T-helper 1 cell (primary cell): Measurements from ENCODE around the gene SNX2.
A peak's percentile ranks its signal among the peaks of the same experiment; 100 is the strongest.
"Not testable (repeated sequence)": the region's sequence is repeated elsewhere in the genome, so short reads cannot be mapped to it uniquely, and the experiment has no call there.

Source experiments
- DNase-seq, 5 donors: peaks; one replicate each; pipeline ENCODE4 v3.0.0-alpha.2; 2012 to 2020
- total RNA-seq, 4 donors: gene quantifications; one replicate each; lab custom pipeline; 2026; lab: John Stamatoyannopoulos, UW

Gene SNX2, protein sequence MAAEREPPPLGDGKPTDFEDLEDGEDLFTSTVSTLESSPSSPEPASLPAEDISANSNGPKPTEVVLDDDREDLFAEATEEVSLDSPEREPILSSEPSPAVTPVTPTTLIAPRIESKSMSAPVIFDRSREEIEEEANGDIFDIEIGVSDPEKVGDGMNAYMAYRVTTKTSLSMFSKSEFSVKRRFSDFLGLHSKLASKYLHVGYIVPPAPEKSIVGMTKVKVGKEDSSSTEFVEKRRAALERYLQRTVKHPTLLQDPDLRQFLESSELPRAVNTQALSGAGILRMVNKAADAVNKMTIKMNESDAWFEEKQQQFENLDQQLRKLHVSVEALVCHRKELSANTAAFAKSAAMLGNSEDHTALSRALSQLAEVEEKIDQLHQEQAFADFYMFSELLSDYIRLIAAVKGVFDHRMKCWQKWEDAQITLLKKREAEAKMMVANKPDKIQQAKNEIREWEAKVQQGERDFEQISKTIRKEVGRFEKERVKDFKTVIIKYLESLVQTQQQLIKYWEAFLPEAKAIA
- 44.8 to 59.8 (median 51.3) reads per million in 4 donors for total RNA-seq

DNA sequence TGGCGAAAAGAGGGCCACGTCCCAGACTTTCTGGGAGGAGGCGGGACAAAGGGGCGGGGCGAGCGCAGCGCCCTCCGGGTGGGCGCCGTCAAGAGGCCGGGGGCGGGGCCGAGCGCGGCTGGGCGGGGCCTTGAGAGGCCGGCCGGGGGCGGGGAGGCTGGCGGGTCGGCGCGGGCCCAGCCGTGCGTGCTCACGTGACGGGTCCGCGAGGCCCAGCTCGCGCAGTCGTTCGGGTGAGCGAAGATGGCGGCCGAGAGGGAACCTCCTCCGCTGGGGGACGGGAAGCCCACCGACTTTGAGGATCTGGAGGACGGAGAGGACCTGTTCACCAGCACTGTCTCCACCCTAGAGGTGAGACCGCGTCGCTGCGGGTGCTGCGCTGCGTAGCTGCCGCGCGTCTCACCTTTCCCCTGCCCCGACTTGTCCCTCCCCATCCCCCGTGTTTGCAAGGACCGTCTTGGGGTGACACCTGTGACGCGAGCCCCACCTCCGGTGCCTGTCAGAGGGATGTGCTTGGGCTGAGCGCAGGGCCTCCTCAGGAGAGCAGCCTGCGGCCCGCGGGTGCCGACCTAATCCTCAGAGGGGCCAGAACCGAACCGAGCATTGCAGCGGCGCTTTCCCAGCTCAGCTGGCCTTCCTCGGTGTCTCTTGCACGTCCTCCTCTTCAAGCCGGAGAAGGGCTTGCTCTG is at the start of gene SNX2:
SNX2 (plus strand) TSS at position 220 of the 689 bp plus-strand sequence; CDS start at position 244, 24 bp downstream.
- peak; percentile 80 to 88 (median 84) for DNase-seq

GRCh38 chr5:122727112-122727541 is 47.8 kb upstream of the SNX2 start:
- no peak for DNase-seq

- DNase-seq = no peak
These were observed 44.8 kb upstream of the SNX2 start for GRCh38 chr5:122730037-122730436.

GRCh38 chr5:122730456-122730855 is 44.4 kb upstream of the SNX2 start:
- DNase-seq = no peak

DNA sequence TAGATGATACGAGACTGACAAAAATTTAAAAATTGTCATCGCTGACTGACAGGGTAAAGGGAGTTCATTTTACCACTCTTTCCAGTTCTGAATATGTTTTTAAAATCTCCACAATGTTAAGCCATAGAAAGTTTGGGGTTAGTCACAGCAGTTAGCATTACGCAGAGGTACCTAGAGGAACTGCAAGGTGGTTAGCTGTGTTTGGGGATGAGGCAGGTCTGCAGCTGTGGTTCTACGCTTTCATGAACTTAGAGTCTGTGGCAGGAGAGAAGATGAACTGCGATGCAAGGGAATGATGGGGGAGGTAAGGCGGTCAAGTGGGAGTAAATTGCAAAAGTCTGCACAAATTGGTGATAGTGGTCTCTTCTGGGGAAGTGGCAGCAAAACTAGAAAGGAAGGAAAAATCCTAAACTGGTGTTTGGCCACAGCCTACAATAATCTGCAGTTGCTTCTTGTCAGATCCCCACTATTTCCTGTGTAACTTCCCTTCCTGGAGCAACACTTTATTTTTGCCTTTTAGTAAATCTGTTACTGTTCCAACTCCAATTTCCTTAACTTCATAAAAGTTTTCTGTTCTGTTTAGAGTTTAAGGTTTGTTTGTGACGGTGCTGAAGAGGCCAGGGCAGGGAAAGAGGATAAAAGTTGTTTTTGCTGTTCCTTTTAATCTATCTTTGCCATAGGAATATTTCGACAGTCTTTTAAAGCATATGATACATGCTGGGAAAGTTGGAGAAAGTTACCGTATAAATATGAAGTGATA is 38.6 kb upstream of the SNX2 start:
- DNase-seq = no peak

- DNase-seq = no peak
These were observed 36.8 kb upstream of the SNX2 start for GRCh38 chr5:122738088-122738487.

GRCh38 chr5:122741681-122742080 is 33.2 kb upstream of the SNX2 start:
- DNase-seq = no peak

DNA sequence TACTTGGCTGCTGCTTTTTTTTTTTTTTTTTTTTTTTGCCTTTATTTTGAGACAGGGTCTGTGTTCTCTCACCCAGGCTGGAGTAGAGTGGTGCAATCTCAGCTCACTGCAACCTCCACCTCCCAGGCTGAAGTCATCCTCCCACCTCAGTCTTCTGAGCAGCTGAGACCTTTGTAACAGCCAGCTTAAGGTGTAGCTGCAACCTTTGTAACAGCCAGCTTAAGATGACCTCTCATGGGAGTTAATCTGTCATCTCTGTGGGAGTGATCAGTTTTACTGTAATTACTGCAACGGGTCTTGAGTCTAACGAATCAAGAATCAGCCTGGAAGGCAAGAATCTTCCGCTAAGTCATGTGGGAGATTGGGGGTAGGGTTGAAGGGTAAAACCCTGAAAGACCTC is 31.6 kb upstream of the SNX2 start:
- DNase-seq = no peak

DNA sequence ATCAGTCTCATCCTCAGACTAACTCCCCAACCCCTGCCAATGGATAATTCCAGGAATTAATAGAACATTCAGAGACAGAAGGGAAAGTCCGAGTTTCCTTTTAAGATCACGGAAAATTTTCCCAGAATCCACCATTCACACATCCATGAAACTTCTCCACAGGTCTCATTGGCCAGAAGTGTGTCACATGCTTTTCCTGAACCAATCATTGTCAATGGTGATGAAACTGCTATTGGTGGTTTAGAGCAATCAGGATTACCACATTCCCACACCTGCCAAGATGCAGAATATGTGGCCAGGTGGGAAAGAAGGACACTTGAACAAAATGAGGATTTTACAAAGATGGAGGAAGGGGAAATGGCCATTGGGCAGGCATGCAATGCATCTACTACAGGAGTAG is 29.3 kb upstream of the SNX2 start:
- no peak for DNase-seq

- DNase-seq = no peak
These were observed 25.0 kb upstream of the SNX2 start for GRCh38 chr5:122749886-122750285.

GRCh38 chr5:122751293-122751782 is 23.5 kb upstream of the SNX2 start:
- no peak for DNase-seq

DNA sequence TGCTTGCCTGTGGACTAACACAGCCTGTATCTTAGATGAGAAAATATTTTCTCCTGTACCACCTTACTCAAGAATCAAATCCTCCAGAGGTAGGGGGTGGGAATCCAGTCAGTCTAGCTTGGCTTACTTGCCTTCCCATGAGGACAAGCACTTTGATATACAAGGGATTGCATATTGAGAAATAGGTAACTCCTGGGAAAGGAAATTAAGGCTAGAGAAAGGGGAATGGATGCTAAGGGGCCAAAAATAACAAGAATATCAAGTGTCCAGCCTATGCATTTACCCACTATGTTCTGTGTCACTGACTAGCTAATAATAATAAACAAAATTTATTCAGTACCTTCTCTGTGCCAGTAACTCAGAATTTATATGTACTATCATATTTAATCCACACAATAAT is 21.4 kb upstream of the SNX2 start:
- no peak for DNase-seq

GRCh38 chr5:122755783-122756182 is 19.1 kb upstream of the SNX2 start:
- DNase-seq = no peak

DNA sequence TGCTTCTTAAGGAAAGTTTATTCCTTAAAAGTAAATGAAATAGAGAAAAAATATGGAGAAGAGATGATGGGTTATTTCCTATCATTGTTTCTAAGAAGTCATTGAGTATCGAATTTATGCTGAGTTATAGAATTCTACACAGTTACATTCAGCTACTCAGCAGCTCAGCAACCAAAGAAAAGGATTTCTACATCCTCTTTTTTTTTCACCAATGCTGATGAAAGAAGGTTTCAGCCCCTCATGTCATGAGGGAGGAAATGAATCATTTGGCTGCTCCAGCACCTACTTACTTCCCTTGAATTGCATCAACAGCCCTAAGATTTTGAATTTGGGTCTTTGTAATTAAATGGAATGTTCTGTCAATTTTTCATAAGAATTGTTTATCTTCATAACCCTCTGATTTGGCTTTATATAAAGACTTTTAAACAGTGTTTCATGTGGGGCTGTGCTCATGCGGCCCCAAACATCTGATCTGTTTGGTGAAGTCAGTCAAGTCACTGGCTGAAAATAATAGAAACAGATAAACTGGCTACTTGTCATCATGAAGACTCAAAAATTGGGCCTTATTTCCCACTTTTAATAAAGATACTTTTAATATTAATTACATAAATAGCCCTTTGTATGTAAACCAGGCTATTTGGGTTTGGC is 18.5 kb upstream of the SNX2 start:
- DNase-seq = peak in 1 of 5 donors; percentile 71

DNA sequence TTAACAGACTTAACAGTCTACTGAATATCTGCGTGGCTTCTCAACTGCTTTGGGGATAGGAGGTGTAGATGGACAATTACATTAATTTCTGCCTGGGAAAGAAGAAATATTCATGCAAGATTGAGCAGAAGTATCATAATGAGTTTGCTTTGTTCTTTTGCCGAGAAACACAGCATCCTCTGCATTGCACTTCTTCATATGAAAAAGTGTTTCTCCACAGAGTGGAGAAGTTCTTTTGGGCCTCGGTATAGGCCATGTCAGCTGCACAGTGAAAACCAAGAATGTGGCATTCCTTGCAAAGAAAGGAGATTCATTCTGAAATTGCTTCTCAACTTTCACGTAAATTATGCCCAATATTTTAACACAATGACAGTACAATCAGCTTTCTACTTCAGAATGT is 17.6 kb upstream of the SNX2 start:
- DNase-seq = no peak

DNA sequence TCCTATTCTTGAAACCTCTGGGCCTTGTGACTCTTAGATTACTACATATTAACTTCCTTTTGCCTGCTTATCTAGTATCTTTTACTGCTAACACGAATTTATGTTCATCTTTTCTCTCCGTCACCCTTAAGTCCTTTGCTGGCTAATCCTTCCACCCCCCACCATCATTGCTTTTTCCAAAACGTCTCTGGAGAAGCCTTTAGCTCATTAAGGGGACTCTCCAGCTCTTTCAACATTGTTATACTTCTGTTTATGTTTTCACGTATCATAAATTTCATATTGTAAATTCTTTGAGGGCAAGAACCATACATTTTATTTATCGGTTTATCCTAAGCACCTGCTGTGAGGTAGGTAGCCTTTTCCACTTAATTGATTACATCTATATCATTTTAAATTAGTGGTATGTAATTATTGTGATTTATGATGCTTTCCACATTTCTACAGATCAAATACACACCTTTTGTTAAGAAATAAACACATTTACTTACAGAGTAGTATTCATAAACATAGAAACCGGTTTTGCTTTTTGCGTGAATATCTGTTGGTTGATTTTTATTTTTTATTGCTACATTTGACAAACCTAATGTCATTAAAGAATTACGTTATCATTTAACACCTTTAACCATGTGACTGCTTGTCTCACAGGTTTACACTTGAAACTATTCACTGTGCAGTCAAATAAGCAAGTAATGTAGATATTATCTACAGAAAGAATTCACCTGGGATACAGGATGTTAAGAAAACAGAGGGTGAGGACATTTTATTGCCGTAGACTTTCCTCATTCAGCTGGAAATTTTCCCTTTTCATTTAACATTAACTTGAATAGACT is 15.4 kb upstream of the SNX2 start:
- no peak for DNase-seq

DNA sequence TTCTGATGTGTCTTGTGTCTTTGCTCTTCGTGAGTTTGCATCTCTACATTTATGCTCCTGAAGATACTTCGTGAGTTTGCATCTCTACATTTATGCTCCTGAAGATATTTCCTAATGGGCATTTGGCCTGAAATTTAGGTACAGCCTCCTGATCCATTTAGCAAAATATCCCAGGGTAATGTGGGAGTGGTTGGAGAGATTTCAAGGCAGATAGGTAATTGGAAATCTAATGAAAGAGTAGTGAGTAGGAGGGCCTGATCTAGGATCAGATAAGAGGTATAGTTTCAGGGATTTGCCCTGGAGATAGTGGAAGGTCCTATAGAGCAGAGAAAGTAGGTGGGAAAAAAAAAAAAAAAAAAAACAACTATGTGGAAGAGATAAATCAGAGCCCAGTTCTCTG is 14.6 kb upstream of the SNX2 start:
- DNase-seq = no peak

DNA sequence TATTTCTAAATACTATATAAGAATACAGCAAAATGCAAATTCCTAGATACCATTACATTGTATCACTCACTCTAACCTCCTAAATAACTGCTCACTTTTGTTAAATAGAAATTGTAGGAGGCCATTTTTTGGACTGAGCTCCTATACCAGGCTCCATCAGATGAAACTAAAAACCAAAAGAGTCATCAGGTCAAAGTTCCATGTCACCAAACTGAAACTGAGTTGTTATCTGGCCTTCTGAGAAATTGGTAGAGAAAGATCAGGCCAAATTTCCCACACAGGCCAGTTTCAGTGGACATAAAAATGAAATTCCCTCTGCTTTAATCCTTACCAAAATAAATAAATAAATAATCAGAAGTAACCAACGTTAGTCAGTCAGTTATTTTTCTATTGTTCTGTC is 13.8 kb upstream of the SNX2 start:
- DNase-seq = no peak

DNA sequence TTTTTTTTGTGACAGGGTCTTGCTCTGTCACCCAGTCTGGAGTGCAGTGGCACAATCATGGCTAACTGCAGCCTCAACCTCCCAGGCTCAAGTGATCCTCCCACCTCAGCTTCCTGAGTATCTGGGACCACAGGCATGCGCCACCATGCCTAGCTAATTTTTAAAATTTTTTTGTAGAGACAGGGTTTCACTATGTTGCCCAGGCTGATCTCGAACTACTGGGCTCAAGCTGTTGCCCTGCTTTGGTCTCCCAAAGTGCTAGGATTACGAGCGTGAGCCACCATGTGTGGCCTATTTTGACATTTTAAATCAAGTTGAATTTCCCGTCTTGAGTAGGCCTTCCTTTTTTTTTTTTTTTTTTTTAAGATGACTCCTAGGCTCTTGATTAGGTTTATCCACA is 13.0 kb upstream of the SNX2 start:
- DNase-seq = not testable (repeated sequence)

DNA sequence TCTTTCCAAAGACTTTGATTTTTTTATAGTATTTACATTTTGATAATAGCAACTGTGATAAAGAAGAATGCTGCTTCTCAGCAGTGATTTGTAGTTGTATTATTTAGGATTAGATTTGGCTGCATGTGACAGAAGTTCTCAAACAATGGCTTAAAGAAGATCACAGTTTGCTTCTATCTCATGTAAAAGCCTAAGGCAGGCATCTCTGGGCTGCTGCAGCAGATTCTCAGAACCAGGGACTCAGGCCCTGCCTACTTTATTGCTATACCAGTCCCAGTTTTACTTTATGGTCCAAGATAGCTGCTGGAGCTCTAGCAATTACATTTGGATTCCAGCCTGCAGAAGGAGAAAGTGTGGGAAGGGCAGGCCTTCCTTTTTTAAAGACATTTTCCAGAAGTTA is 8.8 kb upstream of the SNX2 start:
- DNase-seq = no peak

- no peak for DNase-seq
These were observed 4.4 kb upstream of the SNX2 start for GRCh38 chr5:122770477-122770876.

GRCh38 chr5:122772446-122772845 is 2.4 kb upstream of the SNX2 start:
- no peak for DNase-seq
